Vagina (tissue), 2 donors: Measurements from ENCODE around the gene DNAH7.

Experiments used
- CTCF ChIP-seq, 3 experiments: fragments of 450-650 bp in 2 of 3; fragments of 200-600 bp in 1 of 3; sonication (generic) in 1 of 3; IDR thresholded peaks; one replicate each; pipeline ENCODE4 v1.5.1; 2017 to 2019; ENCODE audit warnings: antibody characterized with exemption in 3 of 3, mild to moderate bottlenecking in 2 of 3, moderate library complexity in 2 of 3
- POLR2A ChIP-seq, 2 donors: fragments of 450-650 bp; IDR thresholded peaks; one replicate each; pipeline ENCODE4 v1.6.1; 2017; ENCODE audit warnings: antibody characterized with exemption in 2 of 2, mild to moderate bottlenecking in 2 of 2, moderate library complexity in 2 of 2
- POLR2AphosphoS5 ChIP-seq, 2 donors: sonication (generic); formaldehyde crosslinking; IDR thresholded peaks; one replicate each; pipeline ENCODE4 v1.9.0; 2017; ENCODE audit warnings: antibody characterized with exemption in 2 of 2, mild to moderate bottlenecking in 2 of 2, low read depth in 1 of 2; ENCODE audit not compliant: insufficient read depth in 1 of 2

- TF ChIP-seq CTCF (IDR thresholded peaks at IDR 0.05): no peak
- no peak for TF ChIP-seq POLR2AphosphoS5 (IDR thresholded peaks at IDR 0.05; ENCODE audit: insufficient read depth in 1 of 2, low read depth in 1 of 2)
- TF ChIP-seq POLR2A (IDR thresholded peaks at IDR 0.05): no peak
Measured at GRCh38 chr2:195864316-195864715, 204.3 kb downstream of the DNAH7 start.
